DND-41 (cell line): Measurements from ENCODE around the gene CISD3.

Experiments used
- ATAC-seq: fragments of 200-7000 bp; cut with Tn5 transposase; 3 replicates; pipeline ENCODE4 v1.9.1; 2021; ENCODE audit warnings: low read depth; ENCODE audit not compliant: insufficient read depth
- DNase-seq: peaks from one replicate; pipeline ENCODE4 v3.0.0-alpha.2; 2020
- H2AFZ ChIP-seq: 2 replicates; pipeline ENCODE4 v1.6.0; 2012; ENCODE audit warnings: low read depth, low read length
- H3K27ac ChIP-seq: 2 replicates; pipeline ENCODE4 v1.5.1; 2012; ENCODE audit warnings: low read length, inconsistent platforms
- H3K27me3 ChIP-seq: fragments of 200-600 bp; sonication (generic); 2 replicates; pipeline ENCODE4 v1.6.0; 2012; ENCODE audit warnings: low read length, mild to moderate bottlenecking, inconsistent platforms; ENCODE audit not compliant: insufficient read depth, poor library complexity
- H3K36me3 ChIP-seq: 2 replicates; pipeline ENCODE4 v1.5.1; 2012; ENCODE audit warnings: low read length, inconsistent platforms; ENCODE audit not compliant: insufficient read depth
- H3K4me1 ChIP-seq: 2 replicates; pipeline ENCODE4 v1.5.1; 2012; ENCODE audit warnings: mild to moderate bottlenecking, low read length; ENCODE audit not compliant: insufficient read depth
- H3K4me2 ChIP-seq: 2 replicates; pipeline ENCODE4 v1.6.0; 2012; ENCODE audit warnings: mild to moderate bottlenecking, moderate library complexity, low read length, inconsistent platforms; ENCODE audit not compliant: insufficient read depth
- H3K4me3 ChIP-seq, 2 experiments: fragments of 200-600 bp in 1 of 2; shearing (Covaris generic) in 1 of 2; 2 replicates each; pipeline ENCODE4 v1.5.1; 2012 to 2016; ENCODE audit warnings: inconsistent platforms in 2 of 2, low read length in 2 of 2, mild to moderate bottlenecking in 2 of 2, low read depth in 1 of 2, moderate library complexity in 1 of 2
- H3K79me2 ChIP-seq: 2 replicates; pipeline ENCODE4 v1.6.0; 2012; ENCODE audit warnings: low read length, inconsistent platforms; ENCODE audit not compliant: insufficient read depth
- H3K9ac ChIP-seq: 2 replicates; pipeline ENCODE4 v1.6.0; 2012; ENCODE audit warnings: low read depth, mild to moderate bottlenecking, inconsistent platforms, low read length, moderate library complexity
- H3K9me3 ChIP-seq: 2 replicates; pipeline ENCODE4 v1.5.1; 2012; ENCODE audit warnings: low read length, moderate library complexity, mild to moderate bottlenecking, inconsistent platforms; ENCODE audit not compliant: insufficient read depth, severe bottlenecking
- H4K20me1 ChIP-seq: 2 replicates; pipeline ENCODE4 v1.6.0; 2012; ENCODE audit warnings: low read length; ENCODE audit not compliant: insufficient read depth
- CTCF ChIP-seq: IDR thresholded peaks from 2 replicates; pipeline ENCODE4 v1.5.1; 2012; ENCODE audit warnings: borderline replicate concordance, low read length, moderate library complexity, mild to moderate bottlenecking; ENCODE audit not compliant: poor library complexity, severe bottlenecking; ENCODE audit errors: extremely low read depth
- EZH2 ChIP-seq: IDR thresholded peaks from 3 replicates; pipeline ENCODE4 v1.6.1; 2012; ENCODE audit warnings: borderline replicate concordance, low read depth, mild to moderate bottlenecking, moderate library complexity, low read length, inconsistent platforms; ENCODE audit not compliant: severe bottlenecking

Gene CISD3

GRCh38 chr17:38704606-38705522 is 25.3 kb upstream of the CISD3 start, which contains the start of gene MLLT6:
Gene MLLT6 (plus strand): TSS chr17:38705273. CDS start chr17:38705633, 360 bp downstream.
- Histone ChIP-seq H4K20me1 (peaks cover 29% of the 10 kb centered on the region), H3K9me3 (no peaks in the 10 kb centered on the region), H3K4me3 (peak within 1 kb of the TSS; percentile 64 to 94), H3K27ac (peak within 1 kb of the TSS; percentile 99), H3K36me3 (peaks cover 31% of the 10 kb centered on the region), H2AFZ (peak within 1 kb of the TSS; percentile 74), H3K27me3 (no peaks in the 10 kb centered on the region), H3K9ac (peak within 1 kb of the TSS; percentile 90), H3K79me2 (peaks cover 60% of the 10 kb centered on the region), H3K4me2 (peak within 1 kb of the TSS; percentile 87), H3K4me1 (peaks cover 53% of the 10 kb centered on the region)
- TF ChIP-seq EZH2 (no peak), CTCF (no peak)
- peak; percentile 33 for ATAC-seq
- DNase-seq: peak; percentile 83

DNA sequence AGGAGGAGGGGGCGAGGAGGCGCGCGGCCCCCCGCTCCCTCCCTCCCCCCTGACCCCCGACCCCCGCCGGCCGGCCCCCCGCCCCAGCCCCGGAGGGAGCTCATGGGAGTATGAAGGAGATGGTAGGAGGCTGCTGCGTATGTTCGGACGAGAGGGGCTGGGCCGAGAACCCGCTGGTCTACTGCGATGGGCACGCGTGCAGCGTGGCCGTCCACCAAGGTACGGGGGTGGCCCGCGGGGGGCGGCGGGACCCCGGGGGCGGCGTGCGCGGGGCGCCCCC is 24.7 kb upstream of the CISD3 start:
- peak overlapping the region; percentile 79 for H3K4me2 ChIP-seq
- ATAC-seq: no peak
- TF ChIP-seq EZH2: no peak
- TF ChIP-seq CTCF: no peak
- H2AFZ ChIP-seq: no peak overlapping the region
- no peak for DNase-seq
- H3K27ac ChIP-seq: peak overlapping the region; percentile 75
- peaks cover 37% of the 10 kb centered on the region for H3K36me3 ChIP-seq
- H3K4me3 ChIP-seq: peak overlapping the region; percentile 26 to 94; a peak in 3 of 4 replicates
- H3K79me2 ChIP-seq: peaks cover 65% of the 10 kb centered on the region
- peaks cover 53% of the 10 kb centered on the region for H3K4me1 ChIP-seq
- no peaks in the 10 kb centered on the region for H3K27me3 ChIP-seq
- peak overlapping the region; percentile 90 for H3K9ac ChIP-seq
- peaks cover 35% of the 10 kb centered on the region for H4K20me1 ChIP-seq
- H3K9me3 ChIP-seq: no peaks in the 10 kb centered on the region

DNA sequence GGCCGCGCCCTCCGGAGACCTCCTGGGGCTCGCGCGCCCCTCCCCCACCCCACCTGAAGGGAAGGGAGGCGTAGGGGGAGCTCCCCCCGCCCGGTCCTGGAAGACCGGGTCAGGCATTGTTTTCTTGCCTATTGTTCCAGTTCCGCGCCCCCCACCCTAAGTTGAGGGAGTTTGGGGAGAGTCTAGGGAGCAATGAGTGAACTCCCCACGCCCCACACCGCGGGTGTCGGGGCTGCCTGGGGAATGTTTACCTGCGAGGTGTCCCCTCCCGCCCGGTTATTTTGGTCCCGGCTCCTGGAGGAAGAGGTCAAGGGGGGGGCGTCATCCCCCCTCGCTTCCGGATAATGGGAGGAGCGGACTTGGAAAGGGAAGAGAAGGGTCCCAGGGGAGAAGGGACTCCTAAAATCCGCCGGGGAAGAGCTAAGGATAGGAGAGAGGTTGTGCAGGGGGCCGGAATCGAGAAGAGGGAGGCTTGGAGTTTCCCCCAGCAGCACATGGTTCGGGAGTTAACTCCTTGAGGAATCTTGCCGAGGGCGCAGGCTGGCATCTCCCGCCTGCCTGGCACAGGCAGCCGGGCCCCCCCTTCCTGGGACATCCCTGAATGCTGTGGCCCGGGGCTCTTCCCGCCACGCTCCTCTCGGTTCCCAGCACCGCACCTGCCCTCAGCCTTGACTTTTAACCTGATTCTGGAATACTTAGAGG is 24.2 kb upstream of the CISD3 start:
- H3K4me2 ChIP-seq: peak overlapping the region; percentile 79
- H2AFZ ChIP-seq: no peak overlapping the region
- peak overlapping the region; percentile 26 to 94; a peak in 3 of 4 replicates for H3K4me3 ChIP-seq
- peaks cover 37% of the 10 kb centered on the region for H4K20me1 ChIP-seq
- peak overlapping the region; percentile 90 for H3K9ac ChIP-seq
- DNase-seq (peak; percentile 51), ATAC-seq (no peak)
- TF ChIP-seq EZH2 (no peak), CTCF (no peak)
- peak overlapping the region; percentile 75 for H3K27ac ChIP-seq
- H3K79me2 ChIP-seq: peaks cover 67% of the 10 kb centered on the region
- H3K27me3 ChIP-seq: no peaks in the 10 kb centered on the region
- H3K9me3 ChIP-seq: no peaks in the 10 kb centered on the region
- H3K4me1 ChIP-seq: peaks cover 53% of the 10 kb centered on the region
- H3K36me3 ChIP-seq: peaks cover 41% of the 10 kb centered on the region
